CD4-positive, alpha-beta T cell (primary cell): ENCODE measurements around the gene RAD51B. TPM values are rescaled to one million over a fixed set of nuclear protein-coding genes. Genes with fewer than 3 reads are reported as not detected.

ENCODE experiments used
- ATAC-seq: fragments of 200-7000 bp; cut with Tn5 transposase; one replicate; pipeline ENCODE4 v1.10.0; 2022; ENCODE audit warnings: mild to moderate bottlenecking; ENCODE audit not compliant: poor library complexity
- CTCF ChIA-PET: fragments of 350-600 bp; sonication (Branson Sonifier 250); formaldehyde crosslinking; loops from one replicate; lab custom pipeline; 2021; ENCODE audit warnings: antibody characterized with exemption, inconsistent platforms; lab: Charles Lee
- POLR2A ChIA-PET: fragments of 350-600 bp; sonication (Branson Sonifier 250); formaldehyde crosslinking; loops from one replicate; lab custom pipeline; 2021; ENCODE audit warnings: antibody characterized with exemption, inconsistent platforms; lab: Charles Lee
- DNase-seq, 14 experiments: peaks; one replicate each; pipeline ENCODE4 v3.0.0-alpha.2; 2013 to 2020; ENCODE audit warnings: mixed read lengths in 2 of 14
- H3K27ac ChIP-seq, 2 donors: one replicate each; pipeline versions ENCODE4 v1.5.1 to v1.7.0; 2013; ENCODE audit warnings: low read length in 2 of 2, low read depth in 1 of 2, mild to moderate bottlenecking in 1 of 2
- H3K27me3 ChIP-seq, 2 experiments: 1 replicate in 1 of 2; 2 replicates in 1 of 2; pipeline versions ENCODE4 v1.6.1 to v1.7.0; 2013; ENCODE audit warnings: low read length in 2 of 2, control low read depth in 1 of 2, mild to moderate bottlenecking in 1 of 2, moderate library complexity in 1 of 2; ENCODE audit not compliant: insufficient read depth in 2 of 2, control insufficient read depth in 1 of 2
- H3K36me3 ChIP-seq: one replicate; pipeline ENCODE4 v1.6.1; 2013; ENCODE audit warnings: low read length, control low read depth; ENCODE audit not compliant: insufficient read depth
- H3K4me1 ChIP-seq: one replicate; pipeline ENCODE4 v1.6.1; 2013; ENCODE audit warnings: low read length, control low read depth; ENCODE audit not compliant: insufficient read depth
- H3K4me3 ChIP-seq: one replicate; pipeline ENCODE4 v1.5.1; 2013; ENCODE audit warnings: mild to moderate bottlenecking, low read length, moderate library complexity
- H3K9me3 ChIP-seq, 2 experiments: 1 replicate in 1 of 2; 2 replicates in 1 of 2; pipeline versions ENCODE4 v1.6.1 to v1.7.0; 2013; ENCODE audit warnings: low read length in 2 of 2, mild to moderate bottlenecking in 2 of 2, control low read depth in 1 of 2, moderate library complexity in 1 of 2; ENCODE audit not compliant: control insufficient read depth in 1 of 2, insufficient read depth in 1 of 2
- H3K27ac Mint-ChIP-seq: one replicate; pipeline ENCODE4 v1.8.0; 2020; ENCODE audit warnings: mixed read lengths
- H3K27me3 Mint-ChIP-seq: one replicate; pipeline ENCODE4 v1.8.0; 2021; ENCODE audit warnings: mixed read lengths
- H3K36me3 Mint-ChIP-seq: one replicate; pipeline ENCODE4 v1.8.0; 2021; ENCODE audit warnings: low read depth, mixed read lengths
- H3K4me1 Mint-ChIP-seq: one replicate; pipeline ENCODE4 v1.8.0; 2021; ENCODE audit warnings: low read depth, mixed read lengths
- H3K4me3 Mint-ChIP-seq: one replicate; pipeline ENCODE4 v1.8.0; 2020; ENCODE audit warnings: mild to moderate bottlenecking, mixed read lengths
- H3K9me3 Mint-ChIP-seq: one replicate; pipeline ENCODE4 v1.8.0; 2020; ENCODE audit warnings: mixed read lengths
- intact Hi-C, 2 experiments: fragments of 100-400 bp; cut with DNase I in 1 of 2; cut with micrococcal nuclease in 1 of 2; formaldehyde crosslinking; loops; one replicate each; pipeline versions ENCODE4 v1.15.1 to v1.9.0; 2023 to 2025; cut with DNase I, micrococcal nuclease
- total RNA-seq, 174 experiments: library from RNA in 2 of 174; stranded (reverse) in 2 of 174; gene quantifications; one replicate each; pipeline ENCODE4 v1.2.3 and lab custom pipeline; 2021 to 2026
- TF ChIP-seq, protein P1 (sequence below): fragments of 200-600 bp; IDR thresholded peaks from one replicate; pipeline ENCODE4 v1.8.0; 2022; ENCODE audit warnings: antibody characterized with exemption, mild to moderate bottlenecking

Gene RAD51B
- total RNA-seq, 2 experiments from 2014 or later: 18.4 to 20.0 TPM

DNA sequence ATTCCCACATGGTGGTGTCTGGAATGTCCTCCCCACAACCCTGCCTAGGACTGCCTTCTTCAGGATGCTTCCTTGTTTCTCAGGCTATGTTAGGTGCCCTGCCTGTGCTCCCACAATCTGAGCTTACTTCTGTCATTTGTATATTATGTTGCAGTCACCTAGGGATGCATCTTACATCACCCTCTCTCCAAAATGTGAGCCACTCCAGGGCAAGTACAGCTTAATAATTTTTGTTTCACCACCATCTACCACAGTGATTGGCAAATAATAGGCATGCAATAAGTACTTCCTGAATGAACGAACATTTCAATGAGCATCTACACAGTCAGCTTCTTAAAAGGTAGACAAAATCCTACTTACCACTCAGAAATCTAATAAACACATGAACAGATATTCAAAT, 40.8 kb upstream of the RAD51B start:
- no peaks in the 10 kb centered on the region for H3K9me3 ChIP-seq
- H3K4me1 ChIP-seq: no peaks in the 10 kb centered on the region
- intact Hi-C loops: no loop called here
- H3K27me3 Mint-ChIP-seq: no peaks in the 10 kb centered on the region
- no peak overlapping the region for H3K4me3 Mint-ChIP-seq
- no peaks in the 10 kb centered on the region for H3K27me3 ChIP-seq
- peaks cover 92% of the 10 kb centered on the region for H3K36me3 ChIP-seq
- H3K36me3 Mint-ChIP-seq: peaks cover 100% of the 10 kb centered on the region
- ATAC-seq (no peak), DNase-seq (no peak)
- TF ChIP-seq, protein P1, sequence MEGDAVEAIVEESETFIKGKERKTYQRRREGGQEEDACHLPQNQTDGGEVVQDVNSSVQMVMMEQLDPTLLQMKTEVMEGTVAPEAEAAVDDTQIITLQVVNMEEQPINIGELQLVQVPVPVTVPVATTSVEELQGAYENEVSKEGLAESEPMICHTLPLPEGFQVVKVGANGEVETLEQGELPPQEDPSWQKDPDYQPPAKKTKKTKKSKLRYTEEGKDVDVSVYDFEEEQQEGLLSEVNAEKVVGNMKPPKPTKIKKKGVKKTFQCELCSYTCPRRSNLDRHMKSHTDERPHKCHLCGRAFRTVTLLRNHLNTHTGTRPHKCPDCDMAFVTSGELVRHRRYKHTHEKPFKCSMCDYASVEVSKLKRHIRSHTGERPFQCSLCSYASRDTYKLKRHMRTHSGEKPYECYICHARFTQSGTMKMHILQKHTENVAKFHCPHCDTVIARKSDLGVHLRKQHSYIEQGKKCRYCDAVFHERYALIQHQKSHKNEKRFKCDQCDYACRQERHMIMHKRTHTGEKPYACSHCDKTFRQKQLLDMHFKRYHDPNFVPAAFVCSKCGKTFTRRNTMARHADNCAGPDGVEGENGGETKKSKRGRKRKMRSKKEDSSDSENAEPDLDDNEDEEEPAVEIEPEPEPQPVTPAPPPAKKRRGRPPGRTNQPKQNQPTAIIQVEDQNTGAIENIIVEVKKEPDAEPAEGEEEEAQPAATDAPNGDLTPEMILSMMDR: no peak
- H3K9me3 Mint-ChIP-seq: no peaks in the 10 kb centered on the region
- ChIA-PET POLR2A (interaction anchor here (0.6 kb wide), 1 partner anchor 389 kb away, joined by 3 read pairs; no protein-coding TSS in a partner anchor), CTCF (interaction anchor here (0.6 kb wide), 1 partner anchor 36 kb away, joined by 3 read pairs; no protein-coding TSS in a partner anchor)
- no peak overlapping the region for H3K27ac ChIP-seq
- H3K4me1 Mint-ChIP-seq: no peaks in the 10 kb centered on the region
- no peak overlapping the region for H3K4me3 ChIP-seq
- H3K27ac Mint-ChIP-seq: no peak overlapping the region

DNA sequence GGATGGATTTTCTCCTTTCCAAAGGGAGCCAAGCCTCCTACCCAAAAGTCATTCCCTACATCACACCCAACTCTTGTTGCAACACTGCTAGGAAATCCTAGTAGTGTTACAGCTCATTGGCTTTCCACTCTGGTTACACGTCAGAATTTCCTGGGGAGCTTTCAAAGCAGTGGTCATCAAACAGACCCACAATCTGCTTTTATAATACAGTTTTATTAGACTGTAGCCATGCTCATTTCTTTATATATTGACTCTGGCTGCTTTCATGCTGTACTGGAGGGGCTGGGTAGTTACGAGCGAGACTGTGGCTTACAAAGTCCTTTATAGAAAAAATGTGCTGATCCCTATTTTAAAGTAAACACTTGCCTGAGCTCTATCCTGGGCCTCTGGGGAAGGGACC, 37.5 kb upstream of the RAD51B start:
- no peak for ATAC-seq
- DNase-seq: no peak
- TF ChIP-seq, protein P1: no peak
- H3K4me1 Mint-ChIP-seq: no peaks in the 10 kb centered on the region
- Histone ChIP-seq H3K9me3 (no peaks in the 10 kb centered on the region), H3K4me1 (no peaks in the 10 kb centered on the region), H3K27ac (no peak overlapping the region), H3K36me3 (peaks cover 89% of the 10 kb centered on the region), H3K27me3 (no peaks in the 10 kb centered on the region), H3K4me3 (no peak overlapping the region)
- ChIA-PET CTCF (no interaction called here), POLR2A (no interaction called here)
- intact Hi-C loops: no loop called here
- H3K9me3 Mint-ChIP-seq: no peaks in the 10 kb centered on the region
- peaks cover 100% of the 10 kb centered on the region for H3K36me3 Mint-ChIP-seq
- H3K27ac Mint-ChIP-seq: no peak overlapping the region
- no peaks in the 10 kb centered on the region for H3K27me3 Mint-ChIP-seq
- H3K4me3 Mint-ChIP-seq: no peak overlapping the region

DNA sequence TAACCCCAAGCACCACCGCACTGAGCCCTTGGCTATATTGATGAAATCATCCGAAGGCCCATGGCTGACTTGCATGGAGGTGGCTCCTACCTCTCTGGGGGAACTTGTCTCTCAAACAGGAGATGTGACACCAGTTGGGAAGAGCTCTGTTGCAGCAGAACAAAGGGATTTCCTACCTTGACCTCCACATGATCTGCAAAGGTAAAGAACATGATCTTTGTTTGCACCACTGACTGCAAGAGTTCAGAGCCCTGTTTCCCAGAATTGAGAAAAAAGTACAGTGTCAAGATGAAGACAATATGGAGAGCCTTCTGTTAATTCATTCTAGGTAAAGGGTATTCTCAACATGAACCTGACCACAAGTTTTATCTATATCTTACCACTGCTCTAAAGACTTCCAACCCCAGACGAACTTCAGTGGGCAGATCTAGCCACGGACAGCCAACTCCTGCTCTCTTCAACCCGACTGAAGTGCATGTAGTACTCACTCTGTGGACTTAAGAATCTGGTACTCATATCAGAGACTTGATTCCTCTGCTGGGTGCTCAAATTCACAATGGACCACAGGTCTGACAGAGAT, 35.2 kb upstream of the RAD51B start:
- Mint-ChIP-seq H3K9me3 (no peaks in the 10 kb centered on the region), H3K4me3 (no peak overlapping the region), H3K27ac (no peak overlapping the region), H3K27me3 (no peaks in the 10 kb centered on the region), H3K4me1 (no peaks in the 10 kb centered on the region), H3K36me3 (peaks cover 100% of the 10 kb centered on the region)
- no peak for ATAC-seq
- no peak overlapping the region for H3K27ac ChIP-seq
- H3K4me3 ChIP-seq: no peak overlapping the region
- POLR2A ChIA-PET: interaction anchor here (0.5 kb wide), 1 partner anchor 48 kb away, joined by 3 read pairs; no protein-coding TSS in a partner anchor
- peaks cover 94% of the 10 kb centered on the region for H3K36me3 ChIP-seq
- no peak for DNase-seq
- no peaks in the 10 kb centered on the region for H3K4me1 ChIP-seq
- intact Hi-C loops: no loop called here
- CTCF ChIA-PET: no interaction called here
- no peaks in the 10 kb centered on the region for H3K9me3 ChIP-seq
- TF ChIP-seq, protein P1: no peak
- no peaks in the 10 kb centered on the region for H3K27me3 ChIP-seq
